ENCODE results near the gene ADH1B.
"Not testable (repeated sequence)": the region's sequence is repeated elsewhere in the genome, so short reads cannot be mapped to it uniquely, and the experiment has no call there.

Gene ADH1B

GRCh38 chr4:99342624-99343023 is 21.4 kb upstream of the ADH1B start:
- not testable (repeated sequence) for H3K4me1 Mint-ChIP-seq; H3K4me3 Mint-ChIP-seq; ATAC-seq (ENCODE audit: low read depth); H3K27me3 Mint-ChIP-seq; DNase-seq (ENCODE audit: low spot score in 2 of 2); H3K27ac Mint-ChIP-seq; H3K9me3 Mint-ChIP-seq; H3K36me3 Mint-ChIP-seq

GRCh38 chr4:99341426-99341825 is 20.2 kb upstream of the ADH1B start:
- no peak for DNase-seq (ENCODE audit: low spot score in 2 of 2)
- Mint-ChIP-seq H3K9me3 (no peaks in the 10 kb centered on the region), H3K4me3 (no peak overlapping the region), H3K4me1 (no peaks in the 10 kb centered on the region), H3K27me3 (peaks cover 2% of the 10 kb centered on the region), H3K27ac (no peak overlapping the region), H3K36me3 (no peaks in the 10 kb centered on the region)
- no peak for ATAC-seq (ENCODE audit: low read depth)

- Mint-ChIP-seq H3K4me1 (no peaks in the 10 kb centered on the region), H3K9me3 (no peaks in the 10 kb centered on the region), H3K27me3 (peaks cover 2% of the 10 kb centered on the region), H3K4me3 (no peak overlapping the region), H3K36me3 (no peaks in the 10 kb centered on the region), H3K27ac (no peak overlapping the region)
- ATAC-seq (ENCODE audit: low read depth) (no peak), DNase-seq (ENCODE audit: low spot score in 2 of 2) (no peak)
Observed at GRCh38 chr4:99339172-99339571, 18.0 kb upstream of the ADH1B start.

- no peaks in the 10 kb centered on the region for H3K4me1 Mint-ChIP-seq
- H3K36me3 Mint-ChIP-seq, result no peaks in the 10 kb centered on the region
- DNase-seq (ENCODE audit: low spot score in 2 of 2) (no peak), ATAC-seq (ENCODE audit: low read depth) (no peak)
- H3K9me3 Mint-ChIP-seq, result no peaks in the 10 kb centered on the region
- H3K4me3 Mint-ChIP-seq, result no peak overlapping the region
- H3K27me3 Mint-ChIP-seq, result peaks cover 2% of the 10 kb centered on the region
- no peak overlapping the region for H3K27ac Mint-ChIP-seq
Observed at GRCh38 chr4:99336553-99336952, 15.4 kb upstream of the ADH1B start.

GRCh38 chr4:99334880-99335279 is 13.7 kb upstream of the ADH1B start:
- ATAC-seq (ENCODE audit: low read depth) (no peak), DNase-seq (ENCODE audit: low spot score in 2 of 2) (no peak)
- Mint-ChIP-seq H3K4me1 (no peaks in the 10 kb centered on the region), H3K27ac (no peak overlapping the region), H3K36me3 (no peaks in the 10 kb centered on the region), H3K9me3 (no peaks in the 10 kb centered on the region), H3K4me3 (no peak overlapping the region), H3K27me3 (peaks cover 2% of the 10 kb centered on the region)

- no peaks in the 10 kb centered on the region for H3K36me3 Mint-ChIP-seq
- no peak overlapping the region for H3K4me3 Mint-ChIP-seq
- H3K9me3 Mint-ChIP-seq, result peaks cover 2% of the 10 kb centered on the region
- H3K27me3 Mint-ChIP-seq, result no peaks in the 10 kb centered on the region
- DNase-seq (ENCODE audit: low spot score in 2 of 2), result no peak
- no peak overlapping the region for H3K27ac Mint-ChIP-seq
- no peaks in the 10 kb centered on the region for H3K4me1 Mint-ChIP-seq
- ATAC-seq (ENCODE audit: low read depth), result no peak
Observed at GRCh38 chr4:99330648-99331047, 9.4 kb upstream of the ADH1B start.

- no peak overlapping the region for H3K27ac Mint-ChIP-seq
- no peak for DNase-seq (ENCODE audit: low spot score in 2 of 2)
- H3K27me3 Mint-ChIP-seq, result no peaks in the 10 kb centered on the region
- H3K4me3 Mint-ChIP-seq, result no peak overlapping the region
- ATAC-seq (ENCODE audit: low read depth), result no peak
- H3K4me1 Mint-ChIP-seq, result no peaks in the 10 kb centered on the region
- no peaks in the 10 kb centered on the region for H3K36me3 Mint-ChIP-seq
- H3K9me3 Mint-ChIP-seq, result peaks cover 2% of the 10 kb centered on the region
Observed at GRCh38 chr4:99329876-99330275, 8.7 kb upstream of the ADH1B start.

- DNase-seq (ENCODE audit: low spot score in 2 of 2) (no peak), ATAC-seq (ENCODE audit: low read depth) (no peak)
- Mint-ChIP-seq H3K27me3 (peaks cover 3% of the 10 kb centered on the region), H3K4me1 (no peaks in the 10 kb centered on the region), H3K4me3 (no peak overlapping the region), H3K36me3 (no peaks in the 10 kb centered on the region), H3K27ac (no peak overlapping the region), H3K9me3 (peaks cover 2% of the 10 kb centered on the region)
Observed at GRCh38 chr4:99324979-99325378, 3.8 kb upstream of the ADH1B start.

GRCh38 chr4:99324361-99324760 is 3.2 kb upstream of the ADH1B start:
- no peaks in the 10 kb centered on the region for H3K4me1 Mint-ChIP-seq
- no peak for ATAC-seq (ENCODE audit: low read depth)
- peaks cover 3% of the 10 kb centered on the region for H3K27me3 Mint-ChIP-seq
- no peak overlapping the region for H3K4me3 Mint-ChIP-seq
- DNase-seq (ENCODE audit: low spot score in 2 of 2), result no peak
- no peak overlapping the region for H3K27ac Mint-ChIP-seq
- no peaks in the 10 kb centered on the region for H3K9me3 Mint-ChIP-seq
- no peaks in the 10 kb centered on the region for H3K36me3 Mint-ChIP-seq

- ATAC-seq (ENCODE audit: low read depth), result no peak
- no peak overlapping the region for H3K4me3 Mint-ChIP-seq
Observed at GRCh38 chr4:99323756-99324155, 2.6 kb upstream of the ADH1B start.

GRCh38 chr4:99317811-99318210 is 3.4 kb downstream of the ADH1B start:
- H3K27me3 Mint-ChIP-seq; ATAC-seq (ENCODE audit: low read depth); DNase-seq (ENCODE audit: low spot score in 2 of 2); H3K9me3 Mint-ChIP-seq; H3K27ac Mint-ChIP-seq; H3K36me3 Mint-ChIP-seq; H3K4me1 Mint-ChIP-seq; H3K4me3 Mint-ChIP-seq: not testable (repeated sequence)

More at GRCh38 chr4:99323756-99324155, 2.6 kb upstream of the ADH1B start:
- H3K4me1 Mint-ChIP-seq, result no peaks in the 10 kb centered on the region
- no peak for DNase-seq (ENCODE audit: low spot score in 2 of 2)
- H3K27ac Mint-ChIP-seq, result no peak overlapping the region
- H3K27me3 Mint-ChIP-seq, result peaks cover 7% of the 10 kb centered on the region
- H3K9me3 Mint-ChIP-seq, result no peaks in the 10 kb centered on the region
- H3K36me3 Mint-ChIP-seq, result no peaks in the 10 kb centered on the region

GRCh38 chr4:99317354-99317753 is 3.8 kb downstream of the ADH1B start:
- H3K4me1 Mint-ChIP-seq, result no peaks in the 10 kb centered on the region
- no peaks in the 10 kb centered on the region for H3K36me3 Mint-ChIP-seq
- no peaks in the 10 kb centered on the region for H3K9me3 Mint-ChIP-seq
- no peak for ATAC-seq (ENCODE audit: low read depth)
- DNase-seq (ENCODE audit: low spot score in 2 of 2), result no peak
- H3K27me3 Mint-ChIP-seq, result peaks cover 5% of the 10 kb centered on the region
- no peak overlapping the region for H3K4me3 Mint-ChIP-seq
- no peak overlapping the region for H3K27ac Mint-ChIP-seq

GRCh38 chr4:99315839-99316238 is 5.4 kb downstream of the ADH1B start:
- Mint-ChIP-seq H3K27me3 (peaks cover 5% of the 10 kb centered on the region), H3K27ac (no peak overlapping the region), H3K36me3 (no peaks in the 10 kb centered on the region), H3K4me3 (no peak overlapping the region), H3K4me1 (no peaks in the 10 kb centered on the region), H3K9me3 (no peaks in the 10 kb centered on the region)
- ATAC-seq (ENCODE audit: low read depth) (no peak), DNase-seq (ENCODE audit: low spot score in 2 of 2) (no peak)

GRCh38 chr4:99314211-99314610 is 7.0 kb downstream of the ADH1B start:
- no peaks in the 10 kb centered on the region for H3K4me1 Mint-ChIP-seq
- DNase-seq (ENCODE audit: low spot score in 2 of 2), result no peak

GRCh38 chr4:99310389-99310788 is 10.8 kb downstream of the ADH1B start:
- Mint-ChIP-seq H3K4me1 (no peaks in the 10 kb centered on the region), H3K27ac (no peak overlapping the region), H3K36me3 (no peaks in the 10 kb centered on the region), H3K9me3 (no peaks in the 10 kb centered on the region), H3K4me3 (no peak overlapping the region), H3K27me3 (no peaks in the 10 kb centered on the region)
- no peak for ATAC-seq (ENCODE audit: low read depth)
- DNase-seq (ENCODE audit: low spot score in 2 of 2), result no peak

More at GRCh38 chr4:99314211-99314610, 7.0 kb downstream of the ADH1B start:
- Mint-ChIP-seq H3K4me3 (no peak overlapping the region), H3K9me3 (no peaks in the 10 kb centered on the region), H3K36me3 (no peaks in the 10 kb centered on the region), H3K27me3 (peaks cover 2% of the 10 kb centered on the region), H3K27ac (no peak overlapping the region)
- ATAC-seq (ENCODE audit: low read depth), result no peak
